H9 (cell line): Measurements from ENCODE around the gene PTMA. TPM values are rescaled to one million over a fixed set of nuclear protein-coding genes. Genes with fewer than 3 reads are reported as not detected.

Experiments used
- DNase-seq: peaks from one replicate; pipeline ENCODE4 v3.0.0-alpha.2; 2017
- H2AFZ ChIP-seq: one replicate; pipeline ENCODE4 v1.6.1; 2013; ENCODE audit warnings: mild to moderate bottlenecking, low read length, control low read depth, moderate library complexity
- H2AK5ac ChIP-seq: 2 replicates; pipeline ENCODE4 v1.6.1; 2013; ENCODE audit warnings: low read length, control low read depth, mixed read lengths; ENCODE audit not compliant: insufficient read length
- H2BK120ac ChIP-seq: one replicate; pipeline ENCODE4 v1.6.1; 2013; ENCODE audit warnings: low read depth, mild to moderate bottlenecking, low read length, control low read depth, inconsistent platforms; ENCODE audit not compliant: poor library complexity, severe bottlenecking
- H2BK12ac ChIP-seq: 2 replicates; pipeline ENCODE4 v1.6.1; 2013; ENCODE audit warnings: low read length, control low read depth, mixed read lengths, low read depth; ENCODE audit not compliant: insufficient read length
- H2BK15ac ChIP-seq: 2 replicates; pipeline ENCODE4 v1.6.1; 2013; ENCODE audit warnings: low read depth, low read length, control low read depth
- H2BK20ac ChIP-seq: one replicate; pipeline ENCODE4 v1.6.1; 2013; ENCODE audit warnings: low read depth, mild to moderate bottlenecking, low read length, control low read depth, inconsistent platforms; ENCODE audit not compliant: poor library complexity, severe bottlenecking
- H2BK5ac ChIP-seq: 2 replicates; pipeline ENCODE4 v1.6.1; 2013; ENCODE audit warnings: low read length, control low read depth, mixed read lengths; ENCODE audit not compliant: insufficient read length
- H3K14ac ChIP-seq: 2 replicates; pipeline ENCODE4 v1.6.1; 2013; ENCODE audit warnings: low read length, control low read depth; ENCODE audit not compliant: insufficient read depth
- H3K18ac ChIP-seq: 2 replicates; pipeline ENCODE4 v1.6.1; 2013; ENCODE audit warnings: low read depth, mild to moderate bottlenecking, mixed read lengths, low read length, control low read depth; ENCODE audit not compliant: insufficient read length
- H3K23ac ChIP-seq: 2 replicates; pipeline ENCODE4 v1.6.1; 2013; ENCODE audit warnings: low read length, control low read depth, mixed read lengths, low read depth; ENCODE audit not compliant: insufficient read length
- H3K23me2 ChIP-seq: 2 replicates; pipeline ENCODE4 v1.6.1; 2013; ENCODE audit warnings: low read depth, mild to moderate bottlenecking, mixed read lengths, low read length, control low read depth; ENCODE audit not compliant: insufficient read length, poor library complexity, severe bottlenecking
- H3K27ac ChIP-seq: 2 replicates; pipeline ENCODE4 v1.5.1; 2013; ENCODE audit warnings: low read length, control low read depth, mixed read lengths, low read depth; ENCODE audit not compliant: insufficient read length
- H3K27me3 ChIP-seq: 2 replicates; pipeline ENCODE4 v1.6.1; 2013; ENCODE audit warnings: low read length, control low read depth, inconsistent platforms; ENCODE audit not compliant: insufficient read depth
- H3K4ac ChIP-seq: 2 replicates; pipeline ENCODE4 v1.6.1; 2013; ENCODE audit warnings: low read depth, mild to moderate bottlenecking, control low read depth, inconsistent platforms, low read length, moderate library complexity
- H3K4me1 ChIP-seq: 2 replicates; pipeline ENCODE4 v1.6.1; 2013; ENCODE audit warnings: low read length, control low read depth, inconsistent platforms; ENCODE audit not compliant: insufficient read depth
- H3K4me2 ChIP-seq: 2 replicates; pipeline ENCODE4 v1.6.1; 2013; ENCODE audit warnings: low read length, control low read depth, mixed read lengths; ENCODE audit not compliant: insufficient read length, insufficient read depth
- H3K56ac ChIP-seq: 2 replicates; pipeline ENCODE4 v1.6.1; 2013; ENCODE audit warnings: low read depth, mild to moderate bottlenecking, mixed read lengths, low read length, control low read depth; ENCODE audit not compliant: insufficient read length
- H3K79me1 ChIP-seq: 2 replicates; pipeline ENCODE4 v1.6.1; 2013; ENCODE audit warnings: low read depth, mild to moderate bottlenecking, moderate library complexity, low read length, control low read depth, inconsistent platforms; ENCODE audit not compliant: insufficient read depth, poor library complexity, severe bottlenecking
- H3K79me2 ChIP-seq: 2 replicates; pipeline ENCODE4 v1.6.1; 2013; ENCODE audit warnings: low read length, control low read depth, inconsistent platforms; ENCODE audit not compliant: insufficient read depth
- H3K9ac ChIP-seq: 2 replicates; pipeline ENCODE4 v1.6.1; 2013; ENCODE audit warnings: low read length, control low read depth, mixed read lengths; ENCODE audit not compliant: insufficient read length; ENCODE audit errors: extremely low read depth
- H3K9me3 ChIP-seq: one replicate; pipeline ENCODE4 v1.6.1; 2013; ENCODE audit warnings: low read depth, low read length, inconsistent platforms; ENCODE audit not compliant: control insufficient read depth
- H3T11ph ChIP-seq: one replicate; pipeline ENCODE4 v1.6.1; 2013; ENCODE audit warnings: mild to moderate bottlenecking, low read length, control low read depth, inconsistent platforms
- H4K20me1 ChIP-seq: one replicate; pipeline ENCODE4 v1.6.1; 2013; ENCODE audit not compliant: control insufficient read depth, insufficient read length, insufficient read depth
- H4K5ac ChIP-seq: 2 replicates; pipeline ENCODE4 v1.6.1; 2013; ENCODE audit warnings: low read depth, mild to moderate bottlenecking, mixed read lengths, low read length, control low read depth; ENCODE audit not compliant: insufficient read length
- H4K8ac ChIP-seq: replicated peaks from 2 replicates; pipeline ENCODE4 v1.6.1; 2013; ENCODE audit warnings: low read length, control low read depth, mixed read lengths, low read depth; ENCODE audit not compliant: insufficient read length
- H4K91ac ChIP-seq: 2 replicates; pipeline ENCODE4 v1.6.1; 2013; ENCODE audit warnings: low read depth, mild to moderate bottlenecking, moderate library complexity, mixed read lengths, low read length, control low read depth; ENCODE audit not compliant: insufficient read length
- H3K27ac Mint-ChIP-seq, 3 experiments: 2 replicates in 2 of 3; 3 replicates in 1 of 3; pipeline ENCODE4 v1.8.0; 2020 to 2021; ENCODE audit warnings: mixed read lengths in 3 of 3, mild to moderate bottlenecking in 1 of 3, moderate library complexity in 1 of 3
- H3K27me3 Mint-ChIP-seq: 2 replicates; pipeline ENCODE4 v1.8.0; 2021; ENCODE audit warnings: low read depth, mild to moderate bottlenecking, moderate library complexity, mixed read lengths
- H3K36me3 Mint-ChIP-seq, 3 experiments: 2 replicates in 2 of 3; 3 replicates in 1 of 3; pipeline ENCODE4 v1.8.0; 2020 to 2021; ENCODE audit warnings: low read depth in 3 of 3, mixed read lengths in 3 of 3; ENCODE audit not compliant: insufficient read depth in 1 of 3
- H3K4me1 Mint-ChIP-seq, 2 experiments: 2 replicates each; pipeline ENCODE4 v1.8.0; 2020; ENCODE audit warnings: mixed read lengths in 2 of 2
- H3K4me3 Mint-ChIP-seq, 2 experiments: 2 replicates in 1 of 2; 3 replicates in 1 of 2; pipeline ENCODE4 v1.8.0; 2020 to 2021; ENCODE audit warnings: mild to moderate bottlenecking in 2 of 2, mixed read lengths in 2 of 2, moderate library complexity in 1 of 2
- H3K9me3 Mint-ChIP-seq, 2 experiments: 2 replicates in 1 of 2; 3 replicates in 1 of 2; pipeline ENCODE4 v1.8.0; 2020; ENCODE audit warnings: mild to moderate bottlenecking in 2 of 2, mixed read lengths in 2 of 2, moderate library complexity in 1 of 2
- WGBS: extraction: QIAGEN DNeasy Blood & Tissue Kit; methylation state at CpG from one replicate; pipeline ENCODE4 v1.1.7; 2013; ENCODE audit warnings: missing lambda C conversion rate, low lambda C conversion rate, mixed read lengths; ENCODE audit not compliant: insufficient read length; ENCODE audit errors: extremely low coverage; 5-methylcytosine and 5-hydroxymethylcytosine counted together
- total RNA-seq: library from RNA; stranded (reverse); gene quantifications from 2 replicates; pipeline ENCODE4 v1.2.1, GENCODE V29; 2021
- TF ChIP-seq, protein P1 (sequence below): fragments of 200-600 bp; sonication (generic); conservative IDR thresholded peaks from 3 replicates; pipeline ENCODE4 v1.8.0; 2021; ENCODE audit warnings: antibody characterized with exemption, mild to moderate bottlenecking

Gene PTMA
- total RNA-seq, 1 experiment from 2014 or later = 1,963 TPM

DNA sequence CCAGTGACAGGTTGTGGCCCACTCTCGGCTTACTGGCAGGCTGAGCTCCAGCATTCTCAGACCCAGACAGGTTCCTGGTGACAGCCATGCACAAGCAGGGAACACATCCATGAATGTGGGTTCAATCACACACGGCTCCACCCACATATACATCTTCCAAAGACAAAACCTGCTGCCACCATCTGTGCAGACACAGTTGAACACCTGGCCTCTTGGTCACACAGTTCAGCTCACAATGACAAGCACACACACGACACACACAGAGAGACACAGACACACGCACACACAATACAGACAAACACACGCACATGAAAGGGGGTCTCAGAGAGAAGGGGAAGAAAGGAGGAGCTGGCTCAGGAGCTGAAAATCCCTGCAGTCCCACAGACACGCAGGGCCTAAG is 32.1 kb upstream of the PTMA start:
- H2BK120ac ChIP-seq = no peak overlapping the region
- H3K14ac ChIP-seq = no peak overlapping the region
- whole genome bisulfite sequencing = no CpG with 5 or more reads among the region's 6 CpGs

More for the DNA sequence above, 32.1 kb upstream of the PTMA start:
- Mint-ChIP-seq H3K27ac (no peak overlapping the region), H3K36me3 (no peaks in the 10 kb centered on the region; a peak in 1 of 7 replicates), H3K27me3 (no peaks in the 10 kb centered on the region), H3K4me3 (no peak overlapping the region), H3K9me3 (no peaks in the 10 kb centered on the region), H3K4me1 (peaks cover 36 to 43% of the 10 kb centered on the region in 2 experiments)
- H3K23me2 ChIP-seq = peaks cover 1% of the 10 kb centered on the region
- H2BK12ac ChIP-seq = no peak overlapping the region
- no peak overlapping the region for H2BK5ac ChIP-seq
- H4K20me1 ChIP-seq = no peaks in the 10 kb centered on the region
- H2AK5ac ChIP-seq = no peak overlapping the region
- H4K91ac ChIP-seq = no peak overlapping the region
- H3K4ac ChIP-seq = no peak overlapping the region
- H2BK20ac ChIP-seq = no peak overlapping the region
- H3K79me2 ChIP-seq = no peaks in the 10 kb centered on the region
- no peak overlapping the region for H3K4me2 ChIP-seq
- no peaks in the 10 kb centered on the region for H3K27me3 ChIP-seq
- H4K5ac ChIP-seq = no peak overlapping the region
- no peak overlapping the region for H3K56ac ChIP-seq
- no peak overlapping the region for H2BK15ac ChIP-seq
- no peaks in the 10 kb centered on the region for H3K79me1 ChIP-seq
- no peak overlapping the region for H2AFZ ChIP-seq
- H3K9me3 ChIP-seq = no peaks in the 10 kb centered on the region
- H3K18ac ChIP-seq = no peak overlapping the region
- no peak overlapping the region for H4K8ac ChIP-seq
- H3K23ac ChIP-seq = no peak overlapping the region
- TF ChIP-seq, protein P1, sequence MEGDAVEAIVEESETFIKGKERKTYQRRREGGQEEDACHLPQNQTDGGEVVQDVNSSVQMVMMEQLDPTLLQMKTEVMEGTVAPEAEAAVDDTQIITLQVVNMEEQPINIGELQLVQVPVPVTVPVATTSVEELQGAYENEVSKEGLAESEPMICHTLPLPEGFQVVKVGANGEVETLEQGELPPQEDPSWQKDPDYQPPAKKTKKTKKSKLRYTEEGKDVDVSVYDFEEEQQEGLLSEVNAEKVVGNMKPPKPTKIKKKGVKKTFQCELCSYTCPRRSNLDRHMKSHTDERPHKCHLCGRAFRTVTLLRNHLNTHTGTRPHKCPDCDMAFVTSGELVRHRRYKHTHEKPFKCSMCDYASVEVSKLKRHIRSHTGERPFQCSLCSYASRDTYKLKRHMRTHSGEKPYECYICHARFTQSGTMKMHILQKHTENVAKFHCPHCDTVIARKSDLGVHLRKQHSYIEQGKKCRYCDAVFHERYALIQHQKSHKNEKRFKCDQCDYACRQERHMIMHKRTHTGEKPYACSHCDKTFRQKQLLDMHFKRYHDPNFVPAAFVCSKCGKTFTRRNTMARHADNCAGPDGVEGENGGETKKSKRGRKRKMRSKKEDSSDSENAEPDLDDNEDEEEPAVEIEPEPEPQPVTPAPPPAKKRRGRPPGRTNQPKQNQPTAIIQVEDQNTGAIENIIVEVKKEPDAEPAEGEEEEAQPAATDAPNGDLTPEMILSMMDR = no peak
- no peak overlapping the region for H3K9ac ChIP-seq
- DNase-seq = no peak
- peaks cover 9% of the 10 kb centered on the region; the same call in 1 of the 2 replicates for H3K4me1 ChIP-seq
- no peak overlapping the region for H3K27ac ChIP-seq
- no peak overlapping the region for H3T11ph ChIP-seq
